Suppressor macrophage treated with lipopolysaccharide for 4 hours (primary cell): ENCODE measurements around the gene RMI2.

Experiments
- DNase-seq: peaks from one replicate; pipeline ENCODE4 v3.0.0-alpha.2; 2020

RMI2 gene

GRCh38 chr16:11310634-11310977, 34.7 kb upstream of the RMI2 start:
- no peak for DNase-seq

DNA sequence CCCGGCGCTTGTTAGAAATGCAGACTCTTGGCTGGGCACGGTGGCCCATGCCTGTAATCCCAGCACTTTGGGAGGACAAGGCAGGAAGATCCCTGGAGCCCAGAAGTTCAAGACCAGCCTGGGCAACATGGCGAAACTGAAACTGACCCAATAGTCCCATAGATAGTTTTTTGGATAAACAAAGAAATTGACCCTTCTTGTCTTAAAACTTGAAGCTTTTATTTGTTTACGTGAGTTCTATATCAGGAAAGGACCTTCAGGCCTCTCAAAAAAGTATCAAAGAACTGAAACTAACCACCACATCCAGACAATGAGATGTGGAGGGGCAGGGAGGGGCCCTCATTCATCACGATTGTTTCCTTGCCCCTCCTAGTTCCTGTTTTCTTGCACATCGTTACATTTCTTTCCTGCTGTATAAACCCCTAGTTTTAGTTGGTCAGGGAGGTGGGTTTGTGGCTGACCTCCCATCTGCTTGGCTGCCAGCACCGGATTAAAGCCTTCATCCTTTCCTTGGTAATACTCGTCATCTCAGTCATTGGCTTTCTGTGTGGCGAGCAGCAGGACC, 34.2 kb upstream of the RMI2 start:
- DNase-seq: peak; percentile 79

DNA sequence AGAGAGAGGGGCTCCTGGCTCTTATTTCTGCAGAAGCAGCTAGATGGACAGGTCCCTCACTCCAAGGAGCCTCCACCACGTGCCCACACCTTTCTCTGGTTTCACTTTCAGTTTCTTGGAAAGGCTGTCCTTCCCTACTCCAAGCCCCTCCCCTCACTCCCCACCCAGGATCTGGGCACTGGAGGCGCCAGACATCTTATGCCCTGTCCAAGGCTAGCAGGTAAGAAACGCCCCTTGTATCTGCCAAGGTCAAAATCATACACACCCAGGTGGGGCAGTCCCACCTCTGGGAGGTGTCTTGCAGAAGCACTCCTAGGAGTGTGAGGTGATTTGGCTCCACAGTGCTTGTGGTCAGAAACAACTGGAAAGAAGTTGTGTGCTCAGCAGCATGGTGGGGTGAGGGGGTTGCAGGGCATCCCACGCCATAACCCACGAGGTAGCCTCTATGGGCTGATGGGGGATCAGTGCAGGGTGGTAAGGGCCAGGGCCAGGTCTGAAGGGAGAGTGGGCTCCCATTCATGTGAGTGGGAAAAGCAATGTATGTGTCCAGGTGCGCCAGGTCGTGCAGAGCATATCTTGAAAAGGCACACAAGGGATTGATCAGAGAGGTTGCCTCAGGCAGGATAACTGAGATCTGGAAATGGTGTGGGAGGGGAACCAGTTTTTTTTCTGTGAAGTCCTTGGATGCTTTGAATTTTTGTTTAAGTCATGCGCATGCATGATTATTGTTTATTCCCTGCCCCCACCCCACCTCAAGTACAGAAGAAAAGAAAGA, 32.4 kb upstream of the RMI2 start:
- DNase-seq: peak; percentile 39

DNA sequence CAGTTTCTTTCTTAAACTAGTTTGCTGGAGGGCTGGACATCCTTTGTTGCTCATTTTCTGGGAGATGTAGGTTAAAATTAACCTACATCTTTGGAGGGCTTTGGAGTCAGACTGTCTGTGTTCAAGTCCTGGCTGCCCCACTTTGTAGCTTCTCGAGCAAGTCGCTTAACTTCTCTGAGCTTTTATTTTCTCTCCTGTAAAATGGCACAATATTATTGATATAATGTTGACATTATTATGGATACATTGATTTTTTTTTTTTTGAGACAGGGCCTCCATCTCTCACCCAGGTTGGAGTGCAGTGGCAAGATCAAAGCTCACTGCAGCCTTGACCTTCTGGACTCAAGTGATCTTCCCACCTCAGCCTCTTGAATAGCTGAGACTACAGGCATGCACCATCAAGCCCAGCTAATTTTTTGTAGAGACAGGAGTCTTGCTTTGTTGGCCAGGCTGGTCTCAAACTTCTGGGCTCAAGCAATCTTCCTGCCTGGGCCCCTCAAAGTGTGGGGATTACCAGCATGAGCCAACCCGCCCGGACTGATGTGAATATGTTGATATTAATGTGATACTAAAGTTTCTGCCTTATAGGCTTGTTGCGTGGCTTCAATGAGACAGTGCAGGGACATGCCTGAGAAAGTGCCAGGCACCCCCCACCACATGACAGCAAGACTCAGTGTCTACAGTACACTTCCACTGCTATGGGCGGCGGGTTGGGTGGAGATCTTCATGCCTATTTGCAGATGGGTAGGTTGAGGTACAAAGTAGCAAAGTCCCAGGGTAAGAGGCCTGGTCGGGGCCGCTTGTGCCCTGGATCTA, 31.6 kb upstream of the RMI2 start:
- DNase-seq: no peak

GRCh38 chr16:11314309-11314894, 30.9 kb upstream of the RMI2 start:
- no peak for DNase-seq

GRCh38 chr16:11315510-11315909, 29.7 kb upstream of the RMI2 start:
- DNase-seq: no peak

DNA sequence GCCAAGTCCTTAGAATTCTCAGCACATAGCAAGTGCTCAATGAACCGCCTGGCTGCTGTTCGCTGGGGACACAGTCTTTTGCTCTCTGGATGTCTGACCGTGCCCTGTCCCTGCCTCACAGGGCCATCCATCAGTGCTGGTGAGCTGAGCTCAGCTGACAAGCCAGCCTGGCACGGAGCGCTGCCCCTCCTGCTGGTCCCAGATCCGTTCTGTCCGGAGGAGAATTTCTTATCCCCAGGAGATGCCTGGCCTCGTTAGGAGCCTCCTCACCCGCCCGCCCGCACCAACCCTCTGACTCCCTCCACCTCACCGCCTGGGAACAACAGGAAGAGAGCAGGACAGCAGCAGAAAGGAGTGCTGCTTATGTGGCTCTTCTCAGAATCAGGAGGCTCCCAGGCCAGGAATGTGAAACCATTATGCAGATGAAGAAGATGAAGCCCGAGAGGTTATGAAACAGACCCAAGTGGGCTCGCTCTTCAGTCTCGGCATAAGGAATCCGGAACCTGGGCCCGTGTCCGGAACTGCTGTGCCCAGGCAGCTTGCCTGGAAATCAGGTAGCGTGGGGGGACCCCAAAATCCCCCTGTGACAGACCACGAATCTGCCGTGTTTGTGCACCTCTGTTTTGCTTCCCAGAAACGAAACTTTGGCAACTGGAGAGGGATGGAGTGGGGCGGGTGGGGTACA, 28.8 kb upstream of the RMI2 start:
- no peak for DNase-seq

GRCh38 chr16:11318817-11319216, 26.4 kb upstream of the RMI2 start:
- no peak for DNase-seq

DNA sequence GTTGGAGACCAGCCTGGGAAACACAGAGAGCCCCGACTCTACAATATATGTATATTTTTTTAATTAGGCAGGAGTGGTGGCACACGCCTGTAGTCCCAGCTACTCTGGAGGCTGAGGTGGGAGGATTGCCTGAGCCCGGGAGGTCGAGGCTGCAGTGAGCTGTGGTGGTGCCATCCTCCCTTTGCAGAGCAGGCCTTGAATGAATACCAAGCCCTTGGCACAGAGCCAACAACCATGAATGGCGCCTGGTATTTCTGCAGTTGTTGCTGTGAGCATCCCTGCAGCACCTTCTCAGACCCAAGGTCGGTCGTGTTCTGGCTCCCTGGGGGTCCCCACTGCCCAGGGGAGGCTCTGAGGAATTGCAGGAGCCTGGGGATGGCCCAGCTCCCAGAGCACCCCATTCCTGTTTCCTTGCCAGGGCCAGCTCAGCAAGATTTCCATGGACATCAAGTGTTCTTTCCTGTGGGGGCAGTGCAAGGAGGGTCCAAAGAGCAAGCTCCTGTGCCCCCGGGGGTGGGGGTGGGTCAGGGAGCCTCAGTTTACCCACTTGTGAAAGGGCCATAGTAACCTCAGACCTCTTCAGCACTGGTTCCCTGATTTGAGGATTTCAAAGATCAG, 25.6 kb upstream of the RMI2 start:
- DNase-seq: no peak

GRCh38 chr16:11320170-11320569, 25.1 kb upstream of the RMI2 start:
- no peak for DNase-seq

DNA sequence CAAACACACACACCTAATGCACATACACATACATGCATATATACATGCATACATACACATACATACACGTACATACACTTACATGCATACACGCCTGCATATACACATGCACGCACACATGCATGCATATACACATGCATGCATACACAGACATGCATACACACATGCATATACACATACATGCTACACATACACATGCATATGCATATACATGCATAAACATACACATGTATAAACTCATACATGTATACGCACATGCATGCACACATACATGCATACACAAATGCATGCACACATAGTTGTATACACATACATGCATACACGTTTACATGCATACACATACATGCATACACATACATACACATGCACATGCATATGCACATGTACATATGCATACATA, 23.6 kb upstream of the RMI2 start:
- DNase-seq: no peak

DNA sequence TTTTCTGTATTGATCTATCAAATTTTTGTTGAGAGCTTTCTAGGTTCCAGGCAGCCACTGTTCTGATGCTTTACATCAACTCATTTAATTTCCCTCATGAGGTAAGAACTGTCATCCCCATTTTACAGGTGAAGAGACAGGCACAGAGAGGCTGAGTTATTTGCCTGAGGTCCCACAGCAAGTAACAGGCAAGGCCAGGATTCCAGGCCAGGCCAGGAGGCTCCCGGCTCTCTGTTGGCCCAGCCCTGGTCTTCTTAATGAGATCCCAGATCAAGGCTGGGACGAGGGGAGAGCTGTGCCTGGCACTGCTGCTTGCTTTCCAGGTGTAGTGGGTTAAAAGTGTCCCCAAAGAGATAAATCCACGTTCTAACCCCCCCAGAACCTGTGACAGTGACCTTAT, 22.4 kb upstream of the RMI2 start:
- DNase-seq: no peak

- no peak for DNase-seq
These were observed 21.5 kb upstream of the RMI2 start for GRCh38 chr16:11323551-11324336.

- DNase-seq: peak; percentile 91
These were observed 19.7 kb upstream of the RMI2 start for GRCh38 chr16:11325404-11326083.

- peak; percentile 83 for DNase-seq
These were observed 19.0 kb upstream of the RMI2 start for GRCh38 chr16:11326084-11326736.

GRCh38 chr16:11326737-11327276, 18.5 kb upstream of the RMI2 start:
- peak; percentile 26 for DNase-seq

- no peak for DNase-seq
These were observed 17.7 kb upstream of the RMI2 start for GRCh38 chr16:11327277-11328171.

DNA sequence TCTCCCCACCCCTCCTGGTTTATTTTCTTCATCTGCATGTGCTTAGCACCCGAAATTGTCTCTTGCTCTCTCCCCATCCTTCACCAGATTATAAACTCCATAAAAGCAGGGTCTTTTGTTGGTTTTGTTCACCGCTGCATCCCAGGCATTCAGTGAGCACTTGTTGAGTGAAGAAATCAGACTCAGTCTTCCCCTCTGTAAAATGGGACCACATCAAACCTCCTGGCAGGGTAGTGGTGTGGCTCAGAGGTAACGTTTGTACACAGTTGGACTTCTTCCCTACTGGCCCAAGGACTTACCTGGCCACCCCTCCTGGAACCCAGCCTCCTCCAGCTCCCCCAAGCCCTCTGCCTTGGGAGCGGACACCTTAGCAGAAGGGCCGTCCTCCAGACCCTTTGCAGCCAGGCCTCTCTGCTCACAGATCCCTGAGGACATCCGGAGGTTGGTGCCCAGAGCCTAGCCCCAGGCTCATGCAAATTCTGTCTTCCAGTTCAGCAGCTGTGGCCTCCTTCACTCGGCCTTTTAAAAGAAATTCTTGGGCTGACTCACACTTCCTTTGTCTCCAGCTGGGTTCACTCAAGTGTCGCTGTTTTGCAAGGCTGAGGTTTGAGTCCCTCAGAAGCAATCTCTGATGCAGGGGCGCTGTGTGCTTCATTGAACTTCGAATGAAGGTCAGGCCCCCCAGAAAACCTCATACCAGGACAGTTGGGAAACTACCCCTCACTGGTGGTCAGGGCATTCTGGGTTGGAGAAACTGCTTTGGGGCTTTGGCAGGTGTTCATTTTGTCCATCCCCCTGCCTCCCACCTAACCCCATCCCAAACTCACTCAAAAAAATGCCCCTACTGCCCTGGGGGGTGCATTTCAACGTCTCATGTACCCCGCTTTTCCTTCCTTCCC, 16.8 kb upstream of the RMI2 start:
- peak; percentile 94 for DNase-seq
